HepG2 (cell line): ENCODE data around the gene DUSP15. TPM values are rescaled to one million over a fixed set of nuclear protein-coding genes. Genes with fewer than 3 reads are reported as not detected.

Source experiments
- CAMTA2 ChIP-seq: sonication (generic); formaldehyde crosslinking; IDR thresholded peaks from 2 replicates; pipeline ENCODE4 v1.4.0; 2020; ENCODE audit warnings: mild to moderate bottlenecking, missing genetic modification reagents, borderline replicate concordance
- CBFB ChIP-seq: sonication (generic); formaldehyde crosslinking; IDR thresholded peaks from 2 replicates; pipeline ENCODE4 v1.4.0; 2020; ENCODE audit warnings: missing genetic modification reagents
- CENPX ChIP-seq: sonication (generic); formaldehyde crosslinking; IDR thresholded peaks from 2 replicates; pipeline ENCODE4 v1.9.0; 2021; ENCODE audit warnings: mild to moderate bottlenecking, missing genetic modification reagents, moderate library complexity
- ERF ChIP-seq: IDR thresholded peaks from 2 replicates; pipeline ENCODE4 v1.6.1; 2018; ENCODE audit warnings: missing biosample characterization, missing genetic modification reagents
- MEF2D ChIP-seq: sonication (generic); formaldehyde crosslinking; IDR thresholded peaks from 2 replicates; pipeline ENCODE4 v1.5.1; 2020; ENCODE audit warnings: mild to moderate bottlenecking, missing genetic modification reagents
- MIER3 ChIP-seq: IDR thresholded peaks from 2 replicates; pipeline ENCODE4 v1.6.1; 2016; ENCODE audit warnings: missing compliant biosample characterization, borderline replicate concordance
- RAD21 ChIP-seq: fragments of 450-650 bp; formaldehyde crosslinking; IDR thresholded peaks from 2 replicates; pipeline ENCODE4 v1.5.0; 2020; ENCODE audit warnings: mild to moderate bottlenecking
- RBM39 ChIP-seq: fragments of 200-400 bp; formaldehyde crosslinking; IDR thresholded peaks from one replicate; pipeline ENCODE4 v1.6.1; 2018; ENCODE audit warnings: antibody characterized with exemption, mild to moderate bottlenecking, low read depth, low read length; ENCODE audit not compliant: poor library complexity, severe bottlenecking
- THAP11 ChIP-seq: IDR thresholded peaks from 2 replicates; pipeline ENCODE4 v1.6.1; 2016; ENCODE audit warnings: missing biosample characterization, missing genetic modification reagents
- ZFYVE20 ChIP-seq: sonication (generic); formaldehyde crosslinking; IDR thresholded peaks from 2 replicates; pipeline ENCODE4 v1.8.0; 2023; ENCODE audit warnings: low read depth, mild to moderate bottlenecking, moderate library complexity, missing genetic modification reagents, borderline replicate concordance
- ZKSCAN1 ChIP-seq: fragments of 150-350 bp; IDR thresholded peaks from 2 replicates; pipeline ENCODE4 v1.6.1; 2014; ENCODE audit warnings: low read length
- ZNF670 ChIP-seq: sonication (generic); formaldehyde crosslinking; IDR thresholded peaks from 2 replicates; pipeline ENCODE4 v1.8.0; 2022; ENCODE audit warnings: mild to moderate bottlenecking, missing genetic modification reagents, borderline replicate concordance
- ZNF782 ChIP-seq: sonication (generic); formaldehyde crosslinking; IDR thresholded peaks from 2 replicates; pipeline ENCODE4 v1.4.0; 2020; ENCODE audit warnings: missing genetic modification reagents, mild to moderate bottlenecking, borderline replicate concordance
- polyA plus RNA-seq, 8 experiments: library from polyadenylated mRNA; depleted of rRNA in 3 of 8; stranded (reverse) in 7 of 8; unstranded in 1 of 8; fragments of >200 nt; fragmentation: Illumina TruSeq in 4 of 8; extraction: Trizol in 4 of 8; gene quantifications; 2 replicates each; pipeline versions ENCODE4 v1.2.1 to v1.2.3, GENCODE V29; 2011 to 2016; ENCODE audit warnings: low read depth in 4 of 8, missing spikeins in 1 of 8, mixed read lengths in 1 of 8; ENCODE audit not compliant: insufficient read depth in 1 of 8
- total RNA-seq, 5 experiments: library from RNA; depleted of rRNA; stranded (reverse); fragments of >200 nt; fragmentation: Illumina TruSeq; extraction: Trizol; gene quantifications; 2 replicates each; pipeline ENCODE4 v1.2.3, GENCODE V29; 2016; ENCODE audit warnings: low read depth in 1 of 5
- TF ChIP-seq, protein P1 (sequence below): sonication (generic); formaldehyde crosslinking; IDR thresholded peaks from 2 replicates; pipeline ENCODE4 v1.9.0; 2021; ENCODE audit warnings: missing genetic modification reagents, borderline replicate concordance
- TF ChIP-seq, protein P2 (sequence below): IDR thresholded peaks from 2 replicates; pipeline ENCODE4 v1.6.1; 2016; ENCODE audit warnings: missing compliant biosample characterization, missing genetic modification reagents, borderline replicate concordance
- TF ChIP-seq, protein P3 (sequence below): sonication (generic); formaldehyde crosslinking; IDR thresholded peaks from 2 replicates; pipeline ENCODE4 v1.9.0; 2021; ENCODE audit warnings: mild to moderate bottlenecking, missing genetic modification reagents
- TF ChIP-seq, protein P4 (sequence below): sonication (generic); formaldehyde crosslinking; IDR thresholded peaks from 2 replicates; pipeline ENCODE4 v1.4.0; 2020; ENCODE audit warnings: missing genetic modification reagents, low read depth, mild to moderate bottlenecking, borderline replicate concordance

Gene DUSP15
- total and polyA plus RNA-seq, 2 of the 13 experiments (the other 11 are each of a cell fraction or from before 2014, with no cell fraction given): 0.17 to 0.93 TPM

DNA sequence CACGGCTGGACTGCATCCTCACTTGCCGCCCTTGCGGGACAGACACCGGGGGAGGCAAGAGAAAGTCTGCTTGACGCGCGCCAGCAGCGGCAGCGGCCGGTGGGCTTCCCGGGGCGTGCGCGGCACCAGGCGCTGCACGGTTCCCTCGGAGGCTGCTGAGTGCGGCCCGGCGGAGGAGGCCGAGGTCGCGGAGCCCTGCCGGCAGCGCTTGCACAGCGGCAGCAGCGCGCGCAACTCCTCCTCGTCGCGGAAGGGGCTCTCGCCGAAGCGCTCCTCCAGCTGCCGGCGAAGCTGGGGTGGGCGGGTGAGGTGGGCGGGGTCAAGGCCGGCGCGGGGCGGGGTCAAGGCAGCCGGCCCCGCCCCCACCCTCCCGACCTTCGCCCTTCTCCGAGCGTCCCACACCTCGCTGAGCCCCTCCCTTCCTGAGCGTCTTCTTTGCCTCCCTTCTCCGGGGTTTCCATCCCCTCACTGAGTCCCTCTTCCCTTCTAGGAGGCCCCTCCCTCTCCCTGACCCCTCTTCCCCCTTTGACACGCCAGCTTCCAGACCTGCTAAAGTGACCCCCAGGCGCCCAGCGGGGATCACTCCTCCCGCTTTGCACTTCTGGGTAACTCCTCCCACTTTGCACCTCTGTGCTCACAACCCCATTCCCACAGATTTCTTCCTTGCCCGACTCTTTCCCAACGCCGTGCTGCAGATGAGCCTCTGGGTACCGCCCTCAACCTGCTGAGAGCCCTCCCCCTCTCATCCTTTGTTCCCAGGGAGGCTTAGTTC, 8.8 kb downstream of the DUSP15 start (continued):
- TF ChIP-seq ZFYVE20 (CRISPR knock-in tag) (0 out of 2 replicates have a peak, but pooled peaks have one; percentile 69), RBM39 (peak; percentile 67), RAD21 (peak; percentile 46; the same call in 1 of the 2 replicates), THAP11 (peak; percentile 78), CENPX (CRISPR knock-in tag) (no peak), CAMTA2 (no peak), CBFB (CRISPR knock-in tag) (no peak), ZKSCAN1 (no peak), MIER3 (CRISPR knock-in tag) (no peak), MEF2D (CRISPR knock-in tag) (no peak), ZNF670 (CRISPR knock-in tag) (no peak), ERF (CRISPR knock-in tag) (no peak), ZNF782 (CRISPR knock-in tag) (0 out of 2 replicates have a peak, but pooled peaks have one; percentile 11)
- TF ChIP-seq, protein P1, sequence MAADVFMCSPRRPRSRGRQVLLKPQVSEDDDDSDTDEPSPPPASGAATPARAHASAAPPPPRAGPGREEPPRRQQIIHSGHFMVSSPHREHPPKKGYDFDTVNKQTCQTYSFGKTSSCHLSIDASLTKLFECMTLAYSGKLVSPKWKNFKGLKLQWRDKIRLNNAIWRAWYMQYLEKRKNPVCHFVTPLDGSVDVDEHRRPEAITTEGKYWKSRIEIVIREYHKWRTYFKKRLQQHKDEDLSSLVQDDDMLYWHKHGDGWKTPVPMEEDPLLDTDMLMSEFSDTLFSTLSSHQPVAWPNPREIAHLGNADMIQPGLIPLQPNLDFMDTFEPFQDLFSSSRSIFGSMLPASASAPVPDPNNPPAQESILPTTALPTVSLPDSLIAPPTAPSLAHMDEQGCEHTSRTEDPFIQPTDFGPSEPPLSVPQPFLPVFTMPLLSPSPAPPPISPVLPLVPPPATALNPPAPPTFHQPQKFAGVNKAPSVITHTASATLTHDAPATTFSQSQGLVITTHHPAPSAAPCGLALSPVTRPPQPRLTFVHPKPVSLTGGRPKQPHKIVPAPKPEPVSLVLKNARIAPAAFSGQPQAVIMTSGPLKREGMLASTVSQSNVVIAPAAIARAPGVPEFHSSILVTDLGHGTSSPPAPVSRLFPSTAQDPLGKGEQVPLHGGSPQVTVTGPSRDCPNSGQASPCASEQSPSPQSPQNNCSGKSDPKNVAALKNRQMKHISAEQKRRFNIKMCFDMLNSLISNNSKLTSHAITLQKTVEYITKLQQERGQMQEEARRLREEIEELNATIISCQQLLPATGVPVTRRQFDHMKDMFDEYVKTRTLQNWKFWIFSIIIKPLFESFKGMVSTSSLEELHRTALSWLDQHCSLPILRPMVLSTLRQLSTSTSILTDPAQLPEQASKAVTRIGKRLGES: no peak
- TF ChIP-seq, protein P2, sequence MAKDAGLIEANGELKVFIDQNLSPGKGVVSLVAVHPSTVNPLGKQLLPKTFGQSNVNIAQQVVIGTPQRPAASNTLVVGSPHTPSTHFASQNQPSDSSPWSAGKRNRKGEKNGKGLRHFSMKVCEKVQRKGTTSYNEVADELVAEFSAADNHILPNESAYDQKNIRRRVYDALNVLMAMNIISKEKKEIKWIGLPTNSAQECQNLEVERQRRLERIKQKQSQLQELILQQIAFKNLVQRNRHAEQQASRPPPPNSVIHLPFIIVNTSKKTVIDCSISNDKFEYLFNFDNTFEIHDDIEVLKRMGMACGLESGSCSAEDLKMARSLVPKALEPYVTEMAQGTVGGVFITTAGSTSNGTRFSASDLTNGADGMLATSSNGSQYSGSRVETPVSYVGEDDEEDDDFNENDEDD (CRISPR knock-in tag): peak; percentile 59; the same call in 1 of the 2 replicates
- TF ChIP-seq, protein P3, sequence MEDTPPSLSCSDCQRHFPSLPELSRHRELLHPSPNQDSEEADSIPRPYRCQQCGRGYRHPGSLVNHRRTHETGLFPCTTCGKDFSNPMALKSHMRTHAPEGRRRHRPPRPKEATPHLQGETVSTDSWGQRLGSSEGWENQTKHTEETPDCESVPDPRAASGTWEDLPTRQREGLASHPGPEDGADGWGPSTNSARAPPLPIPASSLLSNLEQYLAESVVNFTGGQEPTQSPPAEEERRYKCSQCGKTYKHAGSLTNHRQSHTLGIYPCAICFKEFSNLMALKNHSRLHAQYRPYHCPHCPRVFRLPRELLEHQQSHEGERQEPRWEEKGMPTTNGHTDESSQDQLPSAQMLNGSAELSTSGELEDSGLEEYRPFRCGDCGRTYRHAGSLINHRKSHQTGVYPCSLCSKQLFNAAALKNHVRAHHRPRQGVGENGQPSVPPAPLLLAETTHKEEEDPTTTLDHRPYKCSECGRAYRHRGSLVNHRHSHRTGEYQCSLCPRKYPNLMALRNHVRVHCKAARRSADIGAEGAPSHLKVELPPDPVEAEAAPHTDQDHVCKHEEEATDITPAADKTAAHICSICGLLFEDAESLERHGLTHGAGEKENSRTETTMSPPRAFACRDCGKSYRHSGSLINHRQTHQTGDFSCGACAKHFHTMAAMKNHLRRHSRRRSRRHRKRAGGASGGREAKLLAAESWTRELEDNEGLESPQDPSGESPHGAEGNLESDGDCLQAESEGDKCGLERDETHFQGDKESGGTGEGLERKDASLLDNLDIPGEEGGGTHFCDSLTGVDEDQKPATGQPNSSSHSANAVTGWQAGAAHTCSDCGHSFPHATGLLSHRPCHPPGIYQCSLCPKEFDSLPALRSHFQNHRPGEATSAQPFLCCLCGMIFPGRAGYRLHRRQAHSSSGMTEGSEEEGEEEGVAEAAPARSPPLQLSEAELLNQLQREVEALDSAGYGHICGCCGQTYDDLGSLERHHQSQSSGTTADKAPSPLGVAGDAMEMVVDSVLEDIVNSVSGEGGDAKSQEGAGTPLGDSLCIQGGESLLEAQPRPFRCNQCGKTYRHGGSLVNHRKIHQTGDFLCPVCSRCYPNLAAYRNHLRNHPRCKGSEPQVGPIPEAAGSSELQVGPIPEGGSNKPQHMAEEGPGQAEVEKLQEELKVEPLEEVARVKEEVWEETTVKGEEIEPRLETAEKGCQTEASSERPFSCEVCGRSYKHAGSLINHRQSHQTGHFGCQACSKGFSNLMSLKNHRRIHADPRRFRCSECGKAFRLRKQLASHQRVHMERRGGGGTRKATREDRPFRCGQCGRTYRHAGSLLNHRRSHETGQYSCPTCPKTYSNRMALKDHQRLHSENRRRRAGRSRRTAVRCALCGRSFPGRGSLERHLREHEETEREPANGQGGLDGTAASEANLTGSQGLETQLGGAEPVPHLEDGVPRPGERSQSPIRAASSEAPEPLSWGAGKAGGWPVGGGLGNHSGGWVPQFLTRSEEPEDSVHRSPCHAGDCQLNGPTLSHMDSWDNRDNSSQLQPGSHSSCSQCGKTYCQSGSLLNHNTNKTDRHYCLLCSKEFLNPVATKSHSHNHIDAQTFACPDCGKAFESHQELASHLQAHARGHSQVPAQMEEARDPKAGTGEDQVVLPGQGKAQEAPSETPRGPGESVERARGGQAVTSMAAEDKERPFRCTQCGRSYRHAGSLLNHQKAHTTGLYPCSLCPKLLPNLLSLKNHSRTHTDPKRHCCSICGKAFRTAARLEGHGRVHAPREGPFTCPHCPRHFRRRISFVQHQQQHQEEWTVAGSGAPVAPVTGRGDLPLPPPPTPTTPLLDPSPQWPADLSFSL (CRISPR knock-in tag): no peak
- TF ChIP-seq, protein P4, sequence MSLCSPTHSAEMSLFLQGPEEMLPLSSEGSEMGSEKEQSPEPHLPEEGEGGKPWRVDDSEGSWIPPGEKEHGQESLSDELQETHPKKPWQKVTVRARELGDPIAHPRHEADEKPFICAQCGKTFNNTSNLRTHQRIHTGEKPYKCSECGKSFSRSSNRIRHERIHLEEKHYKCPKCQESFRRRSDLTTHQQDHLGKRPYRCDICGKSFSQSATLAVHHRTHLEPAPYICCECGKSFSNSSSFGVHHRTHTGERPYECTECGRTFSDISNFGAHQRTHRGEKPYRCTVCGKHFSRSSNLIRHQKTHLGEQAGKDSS (CRISPR knock-in tag): peak; percentile 44; the same call in 1 of the 2 replicates
